Brain microvascular endothelial cell (primary cell): ENCODE results near the gene MADD.

Source experiments
- DNase-seq: peaks from one replicate; pipeline ENCODE4 v3.0.0-alpha.2; 2020
- H3K27ac ChIP-seq: fragments of 250-450 bp; sonication (Bioruptor Pico); 2 replicates; pipeline ENCODE4 v1.5.1; 2020; ENCODE audit warnings: mild to moderate bottlenecking, moderate library complexity
- H3K27me3 ChIP-seq: fragments of 250-450 bp; sonication (Bioruptor Pico); replicated peaks from 2 replicates; pipeline ENCODE4 v1.5.1; 2020; ENCODE audit warnings: mild to moderate bottlenecking
- H3K36me3 ChIP-seq: fragments of 250-450 bp; sonication (Bioruptor Pico); replicated peaks from 2 replicates; pipeline ENCODE4 v1.5.1; 2020; ENCODE audit warnings: mild to moderate bottlenecking
- H3K4me3 ChIP-seq: 2 replicates; pipeline ENCODE4 v1.5.1; 2011; ENCODE audit warnings: low read depth, mild to moderate bottlenecking, control low read depth, low read length, moderate library complexity
- in situ Hi-C: cut with HindIII; loops from 2 replicates; pipeline ENCODE4 v1.10.0; 2017; ENCODE audit warnings: low sequenced_read_pairs, low pct_ligation_motif_present
- TF ChIP-seq, protein P1 (sequence below): IDR thresholded peaks from 2 replicates; pipeline ENCODE4 v1.5.1; 2011; ENCODE audit warnings: low read depth, mild to moderate bottlenecking, moderate library complexity, low read length, control low read depth, inconsistent platforms; ENCODE audit errors: missing control alignments

MADD gene

DNA sequence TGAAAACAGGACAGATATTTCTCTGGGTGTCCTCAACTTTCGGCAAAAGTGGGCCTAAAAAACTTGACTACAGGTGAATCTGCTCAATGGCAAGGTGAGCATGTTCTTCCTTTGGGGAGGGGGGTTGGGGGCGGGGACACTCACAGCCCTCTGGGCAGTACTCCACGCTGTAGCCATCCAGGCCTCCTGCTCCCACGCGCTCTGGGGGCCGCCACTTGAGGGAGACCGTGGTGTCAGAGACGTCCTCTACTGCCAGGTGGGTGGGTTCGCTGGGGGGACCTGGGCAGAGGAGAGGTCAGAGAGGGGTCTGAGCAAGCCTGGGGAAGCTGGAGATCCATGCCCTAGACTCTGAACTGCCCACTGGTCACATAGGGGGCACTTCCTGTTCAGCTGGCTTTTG lies 65.8 kb downstream of the MADD start:
- no peak for DNase-seq
- TF ChIP-seq, protein P1, sequence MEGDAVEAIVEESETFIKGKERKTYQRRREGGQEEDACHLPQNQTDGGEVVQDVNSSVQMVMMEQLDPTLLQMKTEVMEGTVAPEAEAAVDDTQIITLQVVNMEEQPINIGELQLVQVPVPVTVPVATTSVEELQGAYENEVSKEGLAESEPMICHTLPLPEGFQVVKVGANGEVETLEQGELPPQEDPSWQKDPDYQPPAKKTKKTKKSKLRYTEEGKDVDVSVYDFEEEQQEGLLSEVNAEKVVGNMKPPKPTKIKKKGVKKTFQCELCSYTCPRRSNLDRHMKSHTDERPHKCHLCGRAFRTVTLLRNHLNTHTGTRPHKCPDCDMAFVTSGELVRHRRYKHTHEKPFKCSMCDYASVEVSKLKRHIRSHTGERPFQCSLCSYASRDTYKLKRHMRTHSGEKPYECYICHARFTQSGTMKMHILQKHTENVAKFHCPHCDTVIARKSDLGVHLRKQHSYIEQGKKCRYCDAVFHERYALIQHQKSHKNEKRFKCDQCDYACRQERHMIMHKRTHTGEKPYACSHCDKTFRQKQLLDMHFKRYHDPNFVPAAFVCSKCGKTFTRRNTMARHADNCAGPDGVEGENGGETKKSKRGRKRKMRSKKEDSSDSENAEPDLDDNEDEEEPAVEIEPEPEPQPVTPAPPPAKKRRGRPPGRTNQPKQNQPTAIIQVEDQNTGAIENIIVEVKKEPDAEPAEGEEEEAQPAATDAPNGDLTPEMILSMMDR = no peak
- no peak overlapping the region for H3K27ac ChIP-seq
- H3K36me3 ChIP-seq = no peaks in the 10 kb centered on the region
- H3K27me3 ChIP-seq = no peaks in the 10 kb centered on the region
- in situ Hi-C loops = no loop called here
- no peak overlapping the region for H3K4me3 ChIP-seq

DNA sequence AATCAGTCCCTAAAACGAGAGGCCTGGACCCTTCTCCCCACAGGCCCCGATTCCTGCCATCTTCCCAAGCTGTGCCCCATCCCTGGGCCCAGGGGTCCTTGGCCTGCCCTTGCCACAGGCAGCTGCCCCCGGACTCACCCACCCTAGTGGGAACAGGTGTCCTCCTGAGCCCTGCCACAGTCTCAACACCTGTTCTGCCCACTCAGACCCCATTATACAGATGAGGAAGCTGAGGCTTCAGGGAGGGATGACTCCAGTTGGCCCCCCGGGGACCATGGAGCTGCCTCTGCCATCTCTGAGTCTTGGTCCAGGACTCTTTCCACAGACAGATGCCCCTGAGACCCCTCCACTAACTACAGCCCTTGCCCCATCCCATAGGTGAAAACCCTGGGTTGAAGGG lies 66.7 kb downstream of the MADD start:
- no peak for DNase-seq
- Histone ChIP-seq H3K27me3 (no peaks in the 10 kb centered on the region), H3K27ac (no peak overlapping the region), H3K4me3 (no peak overlapping the region), H3K36me3 (no peaks in the 10 kb centered on the region)
- TF ChIP-seq, protein P1 = no peak
- in situ Hi-C loops = no loop called here

DNA sequence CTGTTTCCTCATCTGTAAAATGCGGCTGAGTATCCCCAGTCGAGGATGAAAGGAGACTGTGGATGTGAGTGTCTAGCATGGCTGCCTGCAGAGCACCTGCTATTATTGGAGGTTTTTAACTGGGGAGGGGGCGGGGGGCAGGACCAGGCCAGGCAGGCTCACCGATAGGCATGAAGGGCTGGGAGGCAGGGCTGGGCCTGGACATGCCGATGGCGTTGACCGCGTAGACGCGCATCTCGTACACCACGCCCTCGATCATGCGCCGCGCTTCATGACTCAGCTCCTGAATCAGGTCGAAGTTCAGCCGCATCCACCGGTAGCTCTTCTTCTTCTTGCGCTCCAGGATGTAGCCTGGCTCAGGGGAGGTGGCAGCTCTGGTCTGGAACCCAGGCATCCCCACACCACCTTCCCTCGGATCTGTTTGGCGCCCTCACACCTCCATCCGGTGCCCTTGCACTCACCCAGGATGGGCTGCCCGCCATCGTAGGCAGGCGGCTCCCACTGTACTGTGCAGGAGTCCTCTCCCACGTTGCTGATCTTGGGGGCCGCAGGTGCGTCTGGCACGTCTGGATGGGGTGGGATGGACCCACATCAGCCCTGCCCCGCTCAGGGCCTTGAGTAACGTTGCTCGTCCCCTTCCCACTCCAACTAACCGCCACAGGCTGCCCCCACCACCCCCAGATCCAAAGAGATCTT lies 67.4 kb downstream of the MADD start:
- H3K4me3 ChIP-seq = no peak overlapping the region

DNA sequence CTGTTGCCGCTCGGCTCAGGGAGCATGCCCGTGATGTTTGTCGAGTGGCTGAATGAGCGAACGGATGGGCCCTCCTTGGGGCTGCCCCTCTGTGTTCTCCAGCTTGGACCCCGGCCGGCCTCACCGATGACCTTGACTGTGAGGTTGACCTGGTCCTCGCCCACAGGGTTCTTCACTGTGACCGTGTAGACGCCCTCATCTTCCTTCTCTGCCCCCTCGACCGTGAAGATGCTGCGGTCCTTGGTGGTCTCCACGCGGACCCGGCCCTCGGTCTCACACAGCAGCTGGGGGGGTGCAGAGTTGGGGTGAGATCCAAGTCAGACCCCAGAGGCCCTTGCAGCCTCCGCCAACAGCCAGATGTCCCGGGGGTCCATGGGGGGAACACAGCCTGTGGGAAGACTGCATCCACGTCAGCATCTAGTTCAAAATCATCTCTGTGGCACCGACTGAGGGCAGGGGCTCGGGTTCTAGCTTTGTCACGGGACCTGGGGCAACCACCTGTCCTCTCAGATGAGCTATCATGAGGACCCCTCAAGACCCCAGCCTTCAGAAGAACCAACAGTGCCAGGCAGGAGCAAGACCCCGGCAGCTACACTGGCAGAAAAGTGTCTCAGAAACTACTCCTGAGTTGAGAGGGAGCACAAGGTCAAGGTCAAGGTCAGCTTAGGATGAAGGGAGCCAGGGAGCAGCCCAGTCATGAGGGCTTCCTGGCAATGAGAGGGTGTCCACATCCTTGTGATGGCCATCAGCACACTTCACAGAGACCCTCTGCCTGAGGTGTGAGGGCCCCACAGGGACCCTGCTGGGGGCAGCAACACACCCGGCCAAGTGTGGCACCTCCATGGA lies 68.7 kb downstream of the MADD start:
- in situ Hi-C loops = no loop called here
- Histone ChIP-seq H3K36me3 (no peaks in the 10 kb centered on the region), H3K27ac (no peak overlapping the region), H3K4me3 (no peak overlapping the region), H3K27me3 (no peaks in the 10 kb centered on the region)
- TF ChIP-seq, protein P1 = no peak
- DNase-seq = no peak

More for the DNA sequence above, 67.4 kb downstream of the MADD start:
- Histone ChIP-seq H3K27ac (no peak overlapping the region), H3K27me3 (no peaks in the 10 kb centered on the region), H3K36me3 (no peaks in the 10 kb centered on the region)
- TF ChIP-seq, protein P1 = no peak
- in situ Hi-C loops = no loop called here
- no peak for DNase-seq

DNA sequence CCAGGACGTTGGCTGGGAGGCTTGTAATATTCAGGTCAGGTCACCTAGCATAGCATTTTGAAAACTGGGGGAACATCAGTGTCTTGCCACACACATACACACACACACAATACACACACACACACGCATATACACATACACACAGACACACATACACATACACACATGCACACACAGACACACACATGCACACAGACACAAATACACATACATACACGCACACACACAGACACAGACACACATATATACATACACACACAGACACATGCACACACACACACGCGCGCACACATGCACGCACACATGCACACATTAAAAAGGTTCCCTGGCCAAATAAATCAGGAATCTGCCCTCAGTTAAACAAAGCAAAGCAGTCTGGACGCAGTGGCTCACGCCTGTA lies 70.1 kb downstream of the MADD start:
- in situ Hi-C loops = no loop called here
- no peak overlapping the region for H3K4me3 ChIP-seq
- TF ChIP-seq, protein P1 = no peak
- H3K27me3 ChIP-seq = no peaks in the 10 kb centered on the region
- no peaks in the 10 kb centered on the region for H3K36me3 ChIP-seq
- H3K27ac ChIP-seq = no peak overlapping the region
- no peak for DNase-seq
